GM18502 (cell line): Measurements from ENCODE around the gene CELF2.
"Not testable (repeated sequence)": the region's sequence is repeated elsewhere in the genome, so short reads cannot be mapped to it uniquely, and the experiment has no call there.

Experiments
- ATAC-seq: cut with Tn5 transposase; IDR thresholded peaks from one replicate; pipeline ENCODE4 v1.9.1; 2021; ENCODE audit warnings: mild to moderate bottlenecking; ENCODE audit not compliant: unreplicated experiment, poor library complexity

The CELF2 gene

GRCh38 chr10:11116361-11116760 is 98.7 kb downstream of the CELF2 start:
- no peak for ATAC-seq

GRCh38 chr10:11116817-11117216 is 99.1 kb downstream of the CELF2 start:
- no peak for ATAC-seq

DNA sequence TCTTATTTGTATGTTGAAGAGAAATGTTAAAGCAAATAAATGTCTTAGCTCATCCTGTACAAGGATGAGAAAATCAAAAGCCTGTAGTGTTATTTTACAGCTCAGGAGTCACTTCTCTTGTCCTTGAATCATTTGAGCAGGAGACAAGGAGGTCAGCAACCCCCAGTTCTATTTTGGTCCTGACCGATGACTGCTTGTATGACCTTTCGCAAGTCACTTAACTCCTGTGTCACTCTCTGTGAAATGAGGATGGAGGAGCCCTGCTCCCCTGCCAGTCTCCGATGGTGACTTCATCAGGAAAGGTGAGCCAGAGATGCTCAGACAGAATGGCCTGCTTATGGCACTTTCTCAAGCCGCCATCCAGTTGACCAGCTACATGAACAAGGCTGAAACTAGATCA is 101.0 kb downstream of the CELF2 start:
- no peak for ATAC-seq

DNA sequence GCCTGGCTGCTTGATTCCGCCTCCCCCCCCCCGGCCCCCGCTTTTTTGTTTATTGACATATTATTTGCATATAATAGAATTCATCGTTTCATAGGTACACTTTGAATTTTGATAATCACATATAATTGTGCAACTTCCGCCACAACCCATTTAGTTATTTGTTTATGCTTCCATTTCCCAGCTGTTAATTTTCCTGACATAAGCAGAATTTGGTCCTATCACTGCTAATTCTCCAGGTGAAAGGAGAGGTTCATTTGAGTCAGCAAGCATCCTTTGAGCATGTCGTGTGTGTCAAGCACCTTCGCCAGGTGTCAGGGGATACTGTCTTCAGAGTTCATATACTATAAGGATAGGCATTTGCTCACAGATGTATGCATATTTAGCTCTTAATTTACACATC is 102.2 kb downstream of the CELF2 start:
- no peak for ATAC-seq

DNA sequence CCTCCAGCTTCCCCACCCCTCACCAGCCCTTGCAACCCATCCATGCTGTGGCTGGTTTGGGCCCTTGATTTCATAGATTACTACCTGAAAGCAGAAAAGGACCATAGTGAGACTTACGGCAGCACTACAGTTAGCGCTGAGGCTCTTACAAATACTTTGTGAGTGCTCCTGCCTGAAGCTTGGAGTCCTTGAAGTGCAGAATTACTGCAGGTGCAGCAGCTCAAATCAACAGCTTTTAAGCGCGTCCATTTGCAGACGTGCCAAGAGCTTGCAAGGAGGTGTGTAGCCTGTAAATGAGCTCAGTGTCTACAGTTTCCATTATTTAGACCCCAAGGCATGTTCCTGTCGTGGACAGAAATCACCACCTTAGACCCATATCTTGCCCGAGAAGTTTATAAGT is 103.0 kb downstream of the CELF2 start:
- no peak for ATAC-seq

- ATAC-seq: not testable (repeated sequence)
Measured at GRCh38 chr10:11123892-11124291, 106.2 kb downstream of the CELF2 start.

- no peak for ATAC-seq
Measured at GRCh38 chr10:11125004-11125403, 107.3 kb downstream of the CELF2 start.

DNA sequence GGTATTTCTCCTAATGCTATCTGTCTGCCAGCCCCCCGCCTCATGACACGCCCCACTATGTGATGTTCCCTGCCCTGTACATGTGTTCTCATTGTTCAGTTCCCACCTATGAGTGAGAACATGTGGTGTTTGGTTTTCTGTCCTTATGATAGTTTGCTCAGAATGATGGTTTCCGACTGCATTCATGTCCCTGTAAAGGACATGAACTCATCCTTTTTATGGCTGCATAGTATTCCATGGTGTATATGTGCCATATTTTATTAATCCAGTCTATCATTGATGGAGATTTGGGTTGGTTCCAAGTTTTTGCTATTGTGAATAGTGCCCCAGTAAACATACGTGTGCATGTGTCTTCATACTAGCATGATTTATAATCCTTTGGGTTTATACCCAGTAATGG is 109.3 kb downstream of the CELF2 start:
- ATAC-seq: not testable (repeated sequence)

DNA sequence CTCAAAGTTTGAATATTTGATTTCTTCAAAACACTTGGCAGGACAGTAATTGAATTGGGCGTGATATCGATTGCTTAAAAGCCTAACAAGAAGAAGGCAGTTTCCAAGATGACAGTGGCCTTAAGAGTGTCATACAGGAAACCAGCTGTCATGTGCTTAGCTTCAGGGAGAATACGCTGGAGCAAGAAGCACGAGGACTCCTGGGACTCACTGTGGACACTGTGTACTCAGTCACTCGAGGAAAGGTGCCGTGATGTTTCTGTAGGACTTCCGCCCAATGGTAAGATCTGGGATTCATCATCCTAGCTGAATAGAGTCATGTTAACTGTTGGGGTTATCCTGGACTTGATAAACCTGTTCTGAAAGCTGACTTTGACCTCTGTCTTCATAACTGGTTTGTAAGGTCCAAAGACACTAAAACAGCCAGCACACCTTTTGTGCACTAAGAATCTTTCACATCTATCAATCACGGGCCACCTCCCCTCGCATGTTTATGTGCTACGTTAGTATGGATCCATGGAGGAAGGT is 113.5 kb downstream of the CELF2 start:
- ATAC-seq: no peak

DNA sequence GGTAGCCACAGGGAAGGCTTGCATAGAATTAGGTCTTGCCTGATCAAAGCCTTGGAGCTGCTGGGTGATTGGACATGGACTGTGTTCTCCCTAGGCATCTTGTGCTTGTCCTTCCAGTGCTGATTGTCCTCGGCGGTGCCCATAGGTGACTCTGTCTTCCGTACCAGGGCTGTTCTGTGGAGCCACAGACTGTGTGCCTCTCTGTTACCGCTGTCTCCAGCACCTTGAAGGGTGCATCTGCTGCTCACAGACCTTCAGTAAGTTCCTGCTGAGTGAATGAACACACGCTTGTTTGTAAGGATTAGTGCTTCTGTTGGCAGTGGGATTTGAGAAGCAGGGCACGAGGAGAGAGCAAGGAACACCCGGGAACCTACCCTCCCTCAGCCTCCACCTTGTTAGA is 116.7 kb downstream of the CELF2 start:
- no peak for ATAC-seq

DNA sequence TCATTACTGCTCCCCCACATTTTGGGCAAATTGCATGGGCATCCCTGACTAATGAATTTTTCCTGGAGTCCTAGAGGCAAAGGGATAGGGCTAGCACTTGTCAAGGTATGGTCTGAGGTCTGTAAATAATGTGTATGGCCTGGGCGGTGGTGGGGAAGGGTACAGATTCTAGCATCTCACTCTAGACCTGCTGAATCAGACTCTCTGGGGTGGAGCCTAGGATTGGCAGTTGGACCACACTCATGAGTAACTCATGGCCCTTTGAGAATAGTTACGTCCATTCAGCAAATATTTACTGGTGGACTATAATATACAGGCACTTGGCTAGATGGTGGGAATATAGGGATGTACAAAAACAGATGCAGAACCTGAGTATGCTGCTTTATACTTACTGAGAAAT is 118.0 kb downstream of the CELF2 start:
- no peak for ATAC-seq

DNA sequence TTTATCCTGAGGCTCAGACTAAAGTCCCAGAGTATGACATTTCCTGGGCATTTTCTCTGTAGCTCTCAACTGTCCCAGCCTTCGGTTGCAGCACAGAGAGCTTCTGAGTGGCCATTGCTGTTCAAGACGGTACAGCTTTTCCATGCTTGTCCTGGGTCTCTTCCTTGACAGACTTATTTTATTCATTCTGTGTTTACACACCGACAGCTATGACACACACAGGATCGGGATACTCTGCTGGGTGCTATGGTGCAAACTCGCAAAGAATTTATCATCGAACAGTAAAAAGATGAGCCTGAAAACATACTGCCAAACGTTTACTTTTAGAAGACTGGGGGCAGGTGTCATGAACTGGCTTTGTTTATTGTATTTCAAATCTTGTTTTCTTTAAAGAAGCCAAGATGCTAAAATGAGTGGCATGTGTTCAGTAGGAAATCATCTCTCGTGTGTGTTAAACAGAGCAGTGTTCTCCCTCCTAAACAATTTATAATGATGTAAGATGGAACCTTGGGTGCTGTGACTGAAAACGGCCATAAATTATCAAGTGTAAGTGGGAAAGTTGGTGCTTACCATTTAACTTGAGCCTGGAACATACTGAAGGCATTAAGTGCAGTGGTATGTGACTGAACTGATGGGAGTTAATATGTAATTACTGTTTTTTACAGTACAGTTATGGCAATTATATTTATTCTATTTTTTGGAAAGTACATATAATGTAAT is 120.8 kb downstream of the CELF2 start:
- no peak for ATAC-seq

DNA sequence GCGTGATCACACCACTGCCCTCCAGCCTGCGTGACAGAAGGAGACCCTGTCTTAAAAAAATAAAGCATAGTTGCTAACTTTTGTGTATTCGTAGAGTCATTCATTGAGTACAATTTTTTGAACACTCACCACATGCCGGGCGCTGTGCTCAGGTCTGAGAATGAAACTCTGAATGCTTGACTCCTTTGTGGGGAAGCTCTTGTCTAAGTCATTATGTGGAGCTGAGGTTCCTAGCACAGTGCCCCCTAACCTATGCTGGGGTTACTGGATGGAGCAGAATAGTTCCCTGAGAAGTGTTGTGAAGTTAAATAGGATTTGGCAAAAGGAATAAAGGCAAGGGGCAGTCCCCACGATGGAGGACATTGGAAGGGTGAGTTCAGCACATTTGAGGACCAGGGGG is 123.3 kb downstream of the CELF2 start:
- ATAC-seq: no peak

DNA sequence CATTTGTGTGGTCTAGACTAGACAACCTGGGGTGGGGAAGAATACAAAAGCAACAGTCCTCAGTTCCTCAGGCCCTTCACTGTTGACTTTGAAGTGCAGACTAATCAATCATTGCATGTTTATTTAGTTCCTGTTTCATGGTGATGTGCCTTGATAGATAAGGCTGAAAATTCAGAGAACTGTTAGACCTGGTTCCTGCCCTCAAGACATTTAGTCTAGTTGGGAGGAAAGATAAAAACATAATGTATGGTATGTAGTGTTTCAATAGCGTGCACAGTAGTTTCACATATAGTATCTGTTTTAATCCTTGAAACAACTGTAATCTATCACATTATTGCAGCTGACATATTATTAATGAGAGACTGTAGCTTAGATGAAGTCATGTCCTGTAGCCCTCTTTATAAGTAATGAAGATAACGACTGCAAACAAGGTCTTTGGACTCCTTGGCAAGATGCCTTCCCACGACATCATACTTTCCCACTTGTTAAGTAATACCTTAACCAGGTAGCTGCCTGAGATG is 124.0 kb downstream of the CELF2 start:
- ATAC-seq: no peak

- no peak for ATAC-seq
Measured at GRCh38 chr10:11142777-11143176, 125.1 kb downstream of the CELF2 start.

DNA sequence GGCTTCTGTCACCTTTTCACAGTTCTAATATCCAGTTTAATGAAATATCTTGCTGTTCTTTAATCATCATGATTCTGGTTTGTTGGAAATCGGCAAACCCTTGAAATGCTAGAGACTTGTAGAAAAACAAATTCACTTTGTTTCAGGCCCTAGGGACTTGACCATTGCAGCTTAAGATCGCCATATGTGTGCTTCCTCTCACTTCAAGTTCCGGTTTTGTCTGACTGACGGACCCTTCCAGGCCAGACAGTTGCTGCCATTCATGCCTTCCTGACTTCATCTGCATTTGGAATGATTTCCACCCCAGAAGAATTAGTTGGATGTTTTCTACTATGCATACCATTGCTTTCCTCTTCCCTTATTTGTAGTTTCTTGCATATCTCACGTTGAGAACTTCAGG is 125.6 kb downstream of the CELF2 start:
- ATAC-seq: no peak

GRCh38 chr10:11144626-11145494 is 127.2 kb downstream of the CELF2 start:
- peak; percentile 37 for ATAC-seq

DNA sequence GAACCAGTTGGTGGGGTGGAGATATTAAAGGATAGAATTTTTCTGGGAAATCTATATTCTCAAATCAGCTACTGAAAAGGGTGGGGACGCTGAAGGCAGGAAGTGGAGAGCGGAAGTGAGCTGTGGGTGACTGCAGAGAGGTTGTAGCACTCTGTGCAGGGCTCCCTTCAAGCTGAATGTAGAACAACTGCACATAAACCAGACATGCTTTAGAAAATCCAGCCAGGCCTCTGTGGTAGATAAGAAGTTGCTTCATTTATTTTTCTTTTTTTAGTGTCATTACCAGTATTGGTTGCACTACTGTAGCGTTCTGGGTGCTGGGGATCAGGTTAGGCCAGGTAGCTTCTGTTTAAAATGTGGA is 127.8 kb downstream of the CELF2 start:
- peak; percentile 85 for ATAC-seq

DNA sequence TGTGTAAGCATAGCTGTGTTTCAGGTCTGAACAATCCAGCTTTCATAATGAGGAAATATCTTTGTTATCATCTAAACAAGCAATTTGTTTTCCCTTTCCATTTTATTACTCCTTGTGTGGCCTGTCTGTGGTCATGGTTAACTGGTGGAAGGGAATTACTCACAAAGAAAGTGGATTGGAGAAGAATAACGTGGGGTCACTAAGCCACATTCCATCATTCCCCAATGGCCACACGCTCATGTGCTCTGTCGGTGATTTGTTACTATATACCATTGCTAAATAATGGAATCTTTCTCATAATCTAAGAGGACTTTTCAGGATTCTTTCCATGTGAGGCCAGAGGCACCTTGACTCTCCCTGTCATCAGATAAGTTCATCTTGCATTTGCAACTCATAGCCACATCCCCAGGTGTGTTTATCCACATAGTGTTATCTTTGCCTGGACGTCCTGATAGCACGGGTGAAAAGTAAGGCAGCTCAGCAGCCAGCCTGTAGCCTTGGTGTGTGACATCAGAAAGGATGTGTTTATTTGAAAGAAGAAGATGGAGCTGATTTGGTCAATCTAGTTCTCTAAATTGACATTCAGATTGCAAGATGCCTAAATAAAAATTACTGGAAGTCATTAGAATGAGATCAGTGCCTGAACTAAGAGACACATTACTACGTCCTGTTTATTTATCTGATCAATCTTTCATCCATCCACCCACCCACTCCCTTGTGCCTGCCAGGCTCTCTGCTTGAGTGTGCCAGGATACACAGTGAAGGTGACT is 128.9 kb downstream of the CELF2 start:
- ATAC-seq: no peak

DNA sequence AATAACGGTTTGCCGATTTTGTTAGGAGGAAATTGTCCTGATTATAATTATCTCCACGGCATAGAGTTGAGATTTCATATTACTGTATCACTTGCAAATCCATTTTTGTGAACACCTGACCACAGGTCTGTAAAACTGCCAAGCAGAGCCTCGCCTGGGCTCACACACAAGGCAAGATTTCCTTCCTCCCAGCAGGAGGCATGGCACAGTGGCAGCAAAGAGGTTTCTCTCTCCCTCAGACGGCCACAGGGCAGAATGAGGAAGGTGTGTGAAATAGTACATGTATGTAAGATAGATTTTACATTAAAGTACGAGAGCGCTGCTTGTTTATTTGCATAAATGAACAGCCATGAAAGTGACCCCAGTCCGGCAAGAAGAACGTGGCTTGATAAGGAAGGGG is 130.1 kb downstream of the CELF2 start:
- ATAC-seq: no peak
